DMS53 (cell line): Measurements from ENCODE around the gene FAR2.
"Not testable (repeated sequence)": the region's sequence is repeated elsewhere in the genome, so short reads cannot be mapped to it uniquely, and the experiment has no call there.

ENCODE experiments used
- DNase-seq: peaks from one replicate; lab custom pipeline; 2025; lab: John Stamatoyannopoulos, UW

FAR2 gene

GRCh38 chr12:29234965-29235626 lies 86.0 kb downstream of the FAR2 start:
- peak; percentile 90 for DNase-seq

GRCh38 chr12:29238822-29239291 lies 89.8 kb downstream of the FAR2 start:
- peak; percentile 44 for DNase-seq

GRCh38 chr12:29239336-29239735 lies 90.3 kb downstream of the FAR2 start:
- DNase-seq = no peak

GRCh38 chr12:29240441-29240840 lies 91.4 kb downstream of the FAR2 start:
- no peak for DNase-seq

- peak; percentile 22 for DNase-seq
Measured at GRCh38 chr12:29241821-29242591, 92.9 kb downstream of the FAR2 start.

GRCh38 chr12:29242921-29243431 lies 93.9 kb downstream of the FAR2 start:
- no peak for DNase-seq

GRCh38 chr12:29244159-29244765 lies 95.2 kb downstream of the FAR2 start:
- no peak for DNase-seq

- no peak for DNase-seq
Measured at GRCh38 chr12:29245246-29245645, 96.2 kb downstream of the FAR2 start.

- no peak for DNase-seq
Measured at GRCh38 chr12:29249930-29250329, 100.9 kb downstream of the FAR2 start.

- DNase-seq = no peak
Measured at GRCh38 chr12:29253906-29254625, 105.0 kb downstream of the FAR2 start.

GRCh38 chr12:29255042-29255441 lies 106.0 kb downstream of the FAR2 start:
- no peak for DNase-seq

GRCh38 chr12:29256598-29256997 lies 107.5 kb downstream of the FAR2 start:
- no peak for DNase-seq

GRCh38 chr12:29257687-29258086 lies 108.6 kb downstream of the FAR2 start:
- DNase-seq = not testable (repeated sequence)

GRCh38 chr12:29264424-29264823 lies 115.3 kb downstream of the FAR2 start:
- DNase-seq = no peak

GRCh38 chr12:29269706-29270408 lies 120.8 kb downstream of the FAR2 start:
- no peak for DNase-seq

- DNase-seq = no peak
Measured at GRCh38 chr12:29270446-29270845, 121.4 kb downstream of the FAR2 start.

GRCh38 chr12:29273178-29273843 lies 124.2 kb downstream of the FAR2 start:
- DNase-seq = no peak

- no peak for DNase-seq
Measured at GRCh38 chr12:29275834-29276233, 126.8 kb downstream of the FAR2 start.

GRCh38 chr12:29277231-29277630 lies 128.2 kb downstream of the FAR2 start:
- no peak for DNase-seq

- no peak for DNase-seq
Measured at GRCh38 chr12:29278673-29279420, 129.8 kb downstream of the FAR2 start.
